Smooth muscle cell (in vitro differentiated cells): Measurements from ENCODE around the gene MYL6B. TPM values are rescaled to one million over a fixed set of nuclear protein-coding genes. Genes with fewer than 3 reads are reported as not detected.

Experiments used
- DNase-seq: peaks from one replicate; lab custom pipeline; 2025; ENCODE audit not compliant: unreplicated experiment; lab: John Stamatoyannopoulos, UW
- H2AFZ ChIP-seq: fragments of 200-600 bp; sonication (generic); 2 replicates; pipeline ENCODE4 v1.6.0; 2016; ENCODE audit warnings: antibody characterized with exemption, low read depth, mild to moderate bottlenecking
- H3F3A ChIP-seq: fragments of 200-600 bp; sonication (generic); 2 replicates; pipeline ENCODE4 v1.6.0; 2017; ENCODE audit warnings: antibody characterized with exemption, low read depth
- H3K27ac ChIP-seq: fragments of 200-600 bp; sonication (generic); 2 replicates; pipeline ENCODE4 v1.5.1; 2016; ENCODE audit warnings: low read depth, mild to moderate bottlenecking
- H3K27me3 ChIP-seq: fragments of 200-600 bp; sonication (generic); 2 replicates; pipeline ENCODE4 v1.6.1; 2016; ENCODE audit warnings: low read depth, mild to moderate bottlenecking
- H3K36me3 ChIP-seq: fragments of 200-600 bp; sonication (generic); 2 replicates; pipeline ENCODE4 v1.5.1; 2016; ENCODE audit warnings: low read depth
- H3K4me1 ChIP-seq: fragments of 200-600 bp; sonication (generic); 2 replicates; pipeline ENCODE4 v1.5.1; 2016; ENCODE audit warnings: low read depth
- H3K4me2 ChIP-seq: fragments of 200-600 bp; sonication (generic); 2 replicates; pipeline ENCODE4 v1.6.0; 2016; ENCODE audit warnings: mild to moderate bottlenecking
- H3K4me3 ChIP-seq: fragments of 200-600 bp; sonication (generic); 2 replicates; pipeline ENCODE4 v1.5.1; 2016; ENCODE audit warnings: mild to moderate bottlenecking
- H3K79me2 ChIP-seq: fragments of 200-600 bp; sonication (generic); 2 replicates; pipeline ENCODE4 v1.6.0; 2016; ENCODE audit warnings: low read depth, mild to moderate bottlenecking
- H3K9ac ChIP-seq: fragments of 200-600 bp; sonication (generic); 2 replicates; pipeline ENCODE4 v1.6.0; 2016; ENCODE audit warnings: low read depth
- H3K9me3 ChIP-seq: fragments of 200-600 bp; sonication (generic); replicated peaks from 2 replicates; pipeline ENCODE4 v1.5.1; 2016; ENCODE audit warnings: low read depth
- H4K20me1 ChIP-seq: fragments of 200-600 bp; sonication (generic); 2 replicates; pipeline ENCODE4 v1.6.0; 2016; ENCODE audit warnings: low read depth
- WGBS: methylation state at CpG from one replicate; pipeline ENCODE4 v1.1.7; 2016; ENCODE audit warnings: low lambda C conversion rate; 5-methylcytosine and 5-hydroxymethylcytosine counted together
- polyA plus RNA-seq: library from polyadenylated mRNA; unstranded; fragments of >200 nt; fragmentation: Nextera tagmentation; extraction: Ambion mirVana; gene quantifications from 2 replicates; pipeline ENCODE4 v1.2.1, GENCODE V29; 2016
- total RNA-seq: library from RNA; depleted of rRNA; stranded (reverse); fragments of >200 nt; gene quantifications from 2 replicates; pipeline ENCODE4 v1.2.3, GENCODE V29; 2014
- TF ChIP-seq, protein P1 (sequence below): fragments of 200-600 bp; sonication (generic); IDR thresholded peaks from 2 replicates; pipeline ENCODE4 v1.5.1; 2017; ENCODE audit warnings: borderline replicate concordance, mild to moderate bottlenecking, antibody characterized with exemption; ENCODE audit not compliant: insufficient read depth, poor library complexity, severe bottlenecking

The MYL6B gene
- total and polyA plus RNA-seq, 2 experiments from 2014 or later = 44.5 to 121 TPM

DNA sequence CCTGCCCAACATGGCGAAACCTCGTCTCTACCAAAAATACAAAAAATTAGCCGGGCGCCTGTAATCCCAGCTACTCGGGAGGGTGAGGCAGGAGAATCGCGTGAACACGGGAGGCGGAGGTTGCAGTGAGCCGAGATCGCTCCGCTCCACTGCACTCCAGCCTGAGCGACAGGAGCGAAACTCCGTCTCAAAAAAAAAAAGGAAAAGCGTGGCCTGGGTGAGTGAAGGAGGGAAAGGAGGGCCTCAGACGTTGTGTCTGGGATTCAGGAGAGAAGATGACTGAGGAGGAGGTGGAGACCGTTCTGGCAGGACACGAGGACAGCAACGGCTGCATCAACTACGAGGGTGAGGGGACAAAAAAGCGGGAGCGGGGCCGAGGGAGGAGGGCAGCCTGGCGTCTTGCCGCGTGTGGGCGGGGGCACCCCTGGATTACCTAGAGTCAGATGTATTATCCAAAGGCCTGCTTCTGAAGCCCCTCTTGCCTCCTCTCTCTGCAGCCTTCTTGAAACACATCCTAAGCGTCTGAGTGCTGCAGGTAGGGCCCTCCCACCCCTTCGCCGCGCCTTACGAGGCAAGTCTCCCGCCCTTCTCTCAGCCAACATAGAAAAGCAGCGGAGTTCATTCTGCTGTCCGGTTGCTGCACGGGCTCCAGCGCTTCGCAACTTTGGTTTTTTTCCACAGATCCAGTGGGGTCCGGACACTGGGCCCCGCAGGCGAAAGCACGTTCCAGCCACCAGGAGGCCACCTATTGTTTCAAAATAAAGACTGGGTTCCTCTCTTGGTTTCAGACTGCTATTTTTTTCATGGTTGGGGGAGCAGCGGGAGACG, 5.0 kb downstream of the MYL6B start:
- no peaks in the 10 kb centered on the region for H3K36me3 ChIP-seq
- peaks cover 40% of the 10 kb centered on the region for H3K79me2 ChIP-seq
- no peaks in the 10 kb centered on the region for H3K9me3 ChIP-seq
- H3K4me3 ChIP-seq = peak overlapping the region; percentile 90
- H3F3A ChIP-seq = peaks cover 34% of the 10 kb centered on the region
- H3K27me3 ChIP-seq = no peaks in the 10 kb centered on the region
- peak overlapping the region; percentile 100 for H3K4me2 ChIP-seq
- TF ChIP-seq, protein P1, sequence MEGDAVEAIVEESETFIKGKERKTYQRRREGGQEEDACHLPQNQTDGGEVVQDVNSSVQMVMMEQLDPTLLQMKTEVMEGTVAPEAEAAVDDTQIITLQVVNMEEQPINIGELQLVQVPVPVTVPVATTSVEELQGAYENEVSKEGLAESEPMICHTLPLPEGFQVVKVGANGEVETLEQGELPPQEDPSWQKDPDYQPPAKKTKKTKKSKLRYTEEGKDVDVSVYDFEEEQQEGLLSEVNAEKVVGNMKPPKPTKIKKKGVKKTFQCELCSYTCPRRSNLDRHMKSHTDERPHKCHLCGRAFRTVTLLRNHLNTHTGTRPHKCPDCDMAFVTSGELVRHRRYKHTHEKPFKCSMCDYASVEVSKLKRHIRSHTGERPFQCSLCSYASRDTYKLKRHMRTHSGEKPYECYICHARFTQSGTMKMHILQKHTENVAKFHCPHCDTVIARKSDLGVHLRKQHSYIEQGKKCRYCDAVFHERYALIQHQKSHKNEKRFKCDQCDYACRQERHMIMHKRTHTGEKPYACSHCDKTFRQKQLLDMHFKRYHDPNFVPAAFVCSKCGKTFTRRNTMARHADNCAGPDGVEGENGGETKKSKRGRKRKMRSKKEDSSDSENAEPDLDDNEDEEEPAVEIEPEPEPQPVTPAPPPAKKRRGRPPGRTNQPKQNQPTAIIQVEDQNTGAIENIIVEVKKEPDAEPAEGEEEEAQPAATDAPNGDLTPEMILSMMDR = peak; percentile 67
- H2AFZ ChIP-seq = no peak overlapping the region
- no peak overlapping the region for H3K9ac ChIP-seq
- peaks cover 44% of the 10 kb centered on the region for H3K4me1 ChIP-seq
- 15% methylated on average over 42 of the region's 45 CpGs for WGBS
- H3K27ac ChIP-seq = peak overlapping the region; percentile 82
- peaks cover 39% of the 10 kb centered on the region for H4K20me1 ChIP-seq
- DNase-seq = peak; percentile 58

DNA sequence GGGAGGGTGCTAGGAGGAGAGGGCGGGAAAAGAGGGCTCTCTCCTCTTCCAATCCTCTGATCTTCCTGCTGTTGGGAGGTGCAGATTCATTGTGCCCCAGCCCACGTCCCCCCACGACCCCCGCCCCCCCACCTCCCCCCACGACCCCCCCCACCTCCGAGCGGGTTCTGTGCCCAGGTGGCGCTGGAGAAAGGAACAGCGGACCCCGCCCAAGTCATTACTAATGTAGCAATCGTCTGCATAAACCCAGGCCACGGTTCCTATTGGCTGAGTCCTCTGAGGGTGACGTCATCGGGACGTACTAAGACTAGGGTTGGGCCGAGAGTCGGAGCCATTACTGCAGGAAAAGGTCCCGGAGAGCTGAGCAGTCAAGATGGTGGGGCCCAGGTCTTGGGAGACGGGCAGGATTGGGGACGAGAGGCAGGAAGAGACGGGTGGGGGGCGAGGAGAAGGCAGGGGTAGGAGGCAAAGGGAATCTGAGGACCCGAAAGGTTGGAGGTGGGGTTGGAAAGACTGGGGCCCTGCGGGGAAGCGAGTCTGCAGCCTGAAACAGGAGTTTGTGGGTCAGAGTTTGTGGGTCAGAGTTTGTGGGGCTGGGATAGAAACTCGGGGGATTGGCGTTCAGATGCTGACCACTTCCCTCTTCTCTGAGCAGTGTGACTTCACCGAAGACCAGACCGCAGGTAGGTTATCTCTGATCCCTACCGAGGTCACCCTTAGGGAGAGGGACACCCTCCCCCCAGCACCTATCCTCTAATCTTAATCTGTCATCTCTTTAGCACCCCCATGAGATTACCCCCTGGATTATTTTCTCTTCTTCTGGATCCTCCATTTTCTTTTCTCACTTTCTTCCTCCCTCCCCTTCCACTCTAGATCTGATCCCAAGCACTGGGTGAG, 5.9 kb downstream of the MYL6B start, which contains the start of gene MYL6:
Gene MYL6 (plus strand): TSS at position 331 of the 897 bp plus-strand sequence. CDS start 43 bp downstream, at position 374.
- Histone ChIP-seq H3K9ac (peak within 1 kb of the TSS; percentile 95), H3K36me3 (no peaks in the 10 kb centered on the region), H3K4me2 (peak within 1 kb of the TSS; percentile 100), H2AFZ (no peak within 1 kb of the TSS), H4K20me1 (peaks cover 47% of the 10 kb centered on the region), H3K4me1 (peaks cover 39% of the 10 kb centered on the region), H3K79me2 (peaks cover 34% of the 10 kb centered on the region), H3K27me3 (no peaks in the 10 kb centered on the region), H3K27ac (peak within 1 kb of the TSS; percentile 82), H3F3A (peaks cover 42% of the 10 kb centered on the region), H3K4me3 (peak within 1 kb of the TSS; percentile 90), H3K9me3 (no peaks in the 10 kb centered on the region)
- TF ChIP-seq, protein P1 = no peak
- WGBS = under 1% methylated on average over 21 of the region's 30 CpGs
- peak; percentile 58 for DNase-seq

DNA sequence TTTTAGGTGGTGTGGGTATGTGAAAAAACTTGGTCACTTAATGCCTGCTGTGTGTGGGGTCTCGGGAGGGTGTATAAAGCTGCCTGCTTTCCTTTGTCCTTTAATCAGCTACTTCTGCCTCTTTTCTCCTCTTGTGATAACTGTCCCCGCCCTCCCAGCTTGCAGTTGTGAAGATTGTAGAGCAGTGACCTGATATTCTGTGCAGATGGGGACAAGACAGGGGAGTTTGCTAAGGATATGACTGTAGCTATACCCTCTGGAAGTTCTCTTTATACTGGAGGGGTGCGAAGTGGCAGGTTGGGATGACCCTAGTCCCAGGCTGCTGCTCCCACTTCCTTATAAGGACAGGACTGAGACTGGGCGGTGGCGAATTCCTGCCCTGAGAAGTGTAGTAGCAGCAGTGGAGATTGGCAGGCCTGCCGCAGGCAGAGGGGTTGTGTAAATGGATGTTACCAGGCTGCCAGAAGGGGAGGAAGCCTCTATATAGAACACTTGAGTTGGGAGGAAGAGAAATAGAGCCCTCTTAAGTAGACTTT, 6.6 kb downstream of the MYL6B start:
- H4K20me1 ChIP-seq = peaks cover 54% of the 10 kb centered on the region
- H3F3A ChIP-seq = peaks cover 49% of the 10 kb centered on the region
- H3K9me3 ChIP-seq = no peaks in the 10 kb centered on the region
- peak overlapping the region; percentile 100 for H3K4me2 ChIP-seq
- H3K27ac ChIP-seq = peak overlapping the region; percentile 82
- peaks cover 30% of the 10 kb centered on the region for H3K79me2 ChIP-seq
- H3K36me3 ChIP-seq = no peaks in the 10 kb centered on the region
- DNase-seq = no peak
- H3K9ac ChIP-seq = peak overlapping the region; percentile 95
- WGBS = under 1% methylated on average over 6 of the region's 6 CpGs
- H3K27me3 ChIP-seq = no peaks in the 10 kb centered on the region
- TF ChIP-seq, protein P1 = no peak
- peaks cover 42% of the 10 kb centered on the region for H3K4me1 ChIP-seq
- H3K4me3 ChIP-seq = peak overlapping the region; percentile 90
- no peak overlapping the region for H2AFZ ChIP-seq
